GM15510 (cell line): Measurements from ENCODE around the gene NBEA.

Source experiments
- POLR2A ChIP-seq: IDR thresholded peaks from 3 replicates; pipeline ENCODE4 v1.6.1; 2011; ENCODE audit warnings: borderline replicate concordance; ENCODE audit not compliant: insufficient read length; ENCODE audit errors: extremely low read depth

The NBEA gene

GRCh38 chr13:35448465-35448864 lies 506.4 kb downstream of the NBEA start:
- no peak for TF ChIP-seq POLR2A

- no peak for TF ChIP-seq POLR2A
These were observed 507.8 kb downstream of the NBEA start for GRCh38 chr13:35449821-35450220.

- no peak for TF ChIP-seq POLR2A
These were observed 513.0 kb downstream of the NBEA start for GRCh38 chr13:35455022-35455421.

- no peak for TF ChIP-seq POLR2A
These were observed 515.2 kb downstream of the NBEA start for GRCh38 chr13:35457258-35457657.

GRCh38 chr13:35460061-35460460 lies 518.0 kb downstream of the NBEA start:
- no peak for TF ChIP-seq POLR2A

- TF ChIP-seq POLR2A, result no peak
These were observed 523.3 kb downstream of the NBEA start for GRCh38 chr13:35465371-35465770.

GRCh38 chr13:35468195-35468594 lies 526.1 kb downstream of the NBEA start:
- no peak for TF ChIP-seq POLR2A

GRCh38 chr13:35469806-35470525 lies 527.9 kb downstream of the NBEA start:
- TF ChIP-seq POLR2A, result no peak

- TF ChIP-seq POLR2A, result no peak
These were observed 528.9 kb downstream of the NBEA start for GRCh38 chr13:35470671-35471661.

GRCh38 chr13:35471706-35472322 lies 529.7 kb downstream of the NBEA start:
- TF ChIP-seq POLR2A, result no peak

GRCh38 chr13:35472323-35472881 lies 530.3 kb downstream of the NBEA start:
- TF ChIP-seq POLR2A, result no peak

GRCh38 chr13:35473206-35473775 lies 531.2 kb downstream of the NBEA start:
- TF ChIP-seq POLR2A, result no peak

- no peak for TF ChIP-seq POLR2A
These were observed 531.7 kb downstream of the NBEA start for GRCh38 chr13:35473802-35474201.

GRCh38 chr13:35474496-35475211 lies 532.6 kb downstream of the NBEA start:
- no peak for TF ChIP-seq POLR2A
